Activated CD8-positive, alpha-beta T cell treated with anti-CD3 and anti-CD28 coated beads for 36 hours (primary cell): Measurements from ENCODE around the gene MYL7. TPM values are rescaled to one million over a fixed set of nuclear protein-coding genes. Genes with fewer than 3 reads are reported as not detected.

ENCODE experiments used
- ATAC-seq: fragments of 200-7000 bp; cut with Tn5 transposase; one replicate; pipeline ENCODE4 v1.10.0; 2021; ENCODE audit warnings: mild to moderate bottlenecking, moderate library complexity
- CTCF ChIA-PET: fragments of 350-600 bp; sonication (Branson Sonifier 250); formaldehyde crosslinking; loops from one replicate; lab custom pipeline; 2021; ENCODE audit warnings: antibody characterized with exemption; lab: Charles Lee
- POLR2A ChIA-PET: fragments of 350-600 bp; sonication (Branson Sonifier 250); formaldehyde crosslinking; loops from one replicate; lab custom pipeline; 2021; ENCODE audit warnings: antibody characterized with exemption; lab: Charles Lee
- DNase-seq: peaks from one replicate; pipeline ENCODE4 v3.0.0-alpha.2; 2020
- H3K27ac Mint-ChIP-seq: one replicate; pipeline ENCODE4 v1.8.0; 2021; ENCODE audit warnings: mild to moderate bottlenecking, mixed read lengths
- H3K27me3 Mint-ChIP-seq: one replicate; pipeline ENCODE4 v1.8.0; 2021; ENCODE audit warnings: mixed read lengths
- H3K36me3 Mint-ChIP-seq: one replicate; pipeline ENCODE4 v1.8.0; 2021; ENCODE audit warnings: low read depth, mixed read lengths
- H3K4me1 Mint-ChIP-seq: one replicate; pipeline ENCODE4 v1.8.0; 2021; ENCODE audit warnings: low read depth, mixed read lengths
- H3K4me3 Mint-ChIP-seq: one replicate; pipeline ENCODE4 v1.8.0; 2021; ENCODE audit warnings: mild to moderate bottlenecking, moderate library complexity, mixed read lengths
- H3K9me3 Mint-ChIP-seq: one replicate; pipeline ENCODE4 v1.8.0; 2021; ENCODE audit warnings: mixed read lengths
- intact Hi-C: fragments of 100-400 bp; cut with micrococcal nuclease; formaldehyde crosslinking; loops from one replicate; pipeline ENCODE4 v1.10.0; 2022
- total RNA-seq, 2 experiments: library from RNA; stranded (reverse); gene quantifications; one replicate each; pipeline ENCODE4 v1.2.3, GENCODE V29; 2021
- TF ChIP-seq, protein P1 (sequence below): fragments of 200-600 bp; IDR thresholded peaks from one replicate; pipeline ENCODE4 v1.8.0; 2022; ENCODE audit warnings: antibody characterized with exemption, mild to moderate bottlenecking

The MYL7 gene
- total RNA-seq, 2 experiments from 2014 or later, result not detected

GRCh38 chr7:44107961-44108767 is 33.0 kb downstream of the MYL7 start:
- intact Hi-C loops, result no loop called here
- H3K27ac Mint-ChIP-seq, result no peak overlapping the region
- H3K4me1 Mint-ChIP-seq, result peaks cover 16% of the 10 kb centered on the region
- DNase-seq, result no peak
- H3K27me3 Mint-ChIP-seq, result peaks cover 2% of the 10 kb centered on the region
- no peaks in the 10 kb centered on the region for H3K9me3 Mint-ChIP-seq
- POLR2A ChIA-PET, result interaction anchor here (1.1 to 1.4 kb wide), 2 partner anchors 10 to 14 kb away, joined by 3 to 4 read pairs; no protein-coding TSS in a partner anchor
- ATAC-seq, result no peak
- peaks cover 16% of the 10 kb centered on the region for H3K36me3 Mint-ChIP-seq
- H3K4me3 Mint-ChIP-seq, result no peak overlapping the region
- CTCF ChIA-PET, result no interaction called here
- TF ChIP-seq, protein P1, sequence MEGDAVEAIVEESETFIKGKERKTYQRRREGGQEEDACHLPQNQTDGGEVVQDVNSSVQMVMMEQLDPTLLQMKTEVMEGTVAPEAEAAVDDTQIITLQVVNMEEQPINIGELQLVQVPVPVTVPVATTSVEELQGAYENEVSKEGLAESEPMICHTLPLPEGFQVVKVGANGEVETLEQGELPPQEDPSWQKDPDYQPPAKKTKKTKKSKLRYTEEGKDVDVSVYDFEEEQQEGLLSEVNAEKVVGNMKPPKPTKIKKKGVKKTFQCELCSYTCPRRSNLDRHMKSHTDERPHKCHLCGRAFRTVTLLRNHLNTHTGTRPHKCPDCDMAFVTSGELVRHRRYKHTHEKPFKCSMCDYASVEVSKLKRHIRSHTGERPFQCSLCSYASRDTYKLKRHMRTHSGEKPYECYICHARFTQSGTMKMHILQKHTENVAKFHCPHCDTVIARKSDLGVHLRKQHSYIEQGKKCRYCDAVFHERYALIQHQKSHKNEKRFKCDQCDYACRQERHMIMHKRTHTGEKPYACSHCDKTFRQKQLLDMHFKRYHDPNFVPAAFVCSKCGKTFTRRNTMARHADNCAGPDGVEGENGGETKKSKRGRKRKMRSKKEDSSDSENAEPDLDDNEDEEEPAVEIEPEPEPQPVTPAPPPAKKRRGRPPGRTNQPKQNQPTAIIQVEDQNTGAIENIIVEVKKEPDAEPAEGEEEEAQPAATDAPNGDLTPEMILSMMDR, result no peak

DNA sequence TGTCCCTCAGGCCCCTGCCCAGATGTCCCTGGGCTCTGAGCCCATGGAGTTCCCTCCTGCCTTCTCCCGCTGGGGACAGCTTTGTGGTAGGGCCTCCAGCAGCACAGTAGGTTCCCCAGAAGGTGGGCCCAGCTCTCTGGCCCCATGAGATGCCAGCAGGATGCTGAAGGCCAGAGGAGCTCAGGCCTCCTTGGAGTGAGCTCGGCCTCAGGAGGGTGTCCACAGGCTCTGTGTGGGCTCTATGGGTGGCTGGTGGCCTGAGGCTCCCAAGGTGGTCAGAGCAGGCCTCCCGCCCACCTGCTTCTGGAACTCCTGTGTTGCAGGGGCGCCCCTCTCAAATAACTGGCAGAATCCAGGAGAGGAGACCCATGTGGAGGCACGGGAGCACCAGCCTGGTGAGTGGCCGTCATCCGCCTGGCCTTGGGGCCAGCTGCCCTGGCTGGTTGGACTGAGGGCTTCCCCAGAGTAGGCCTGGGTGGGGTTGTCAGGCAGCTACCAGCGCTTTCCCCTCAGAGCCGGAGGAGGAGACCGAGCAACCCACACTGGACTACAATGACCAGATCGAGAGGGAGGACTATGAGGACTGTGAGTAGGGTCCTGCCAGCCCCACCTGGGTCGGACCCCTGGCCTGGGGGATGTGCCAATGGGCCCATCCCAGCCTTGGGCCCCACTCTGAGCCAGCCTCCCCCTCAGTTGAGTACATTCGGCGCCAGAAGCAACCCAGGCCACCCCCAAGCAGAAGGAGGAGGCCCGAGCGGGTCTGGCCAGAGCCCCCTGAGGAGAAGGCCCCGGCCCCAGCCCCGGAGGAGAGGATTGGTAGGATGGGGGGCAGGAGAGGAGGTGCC is 33.8 kb downstream of the MYL7 start:
- intact Hi-C loops, result no loop called here
- Mint-ChIP-seq H3K36me3 (peaks cover 12% of the 10 kb centered on the region), H3K4me3 (no peak overlapping the region), H3K9me3 (no peaks in the 10 kb centered on the region), H3K27ac (no peak overlapping the region), H3K4me1 (peaks cover 16% of the 10 kb centered on the region), H3K27me3 (peaks cover 2% of the 10 kb centered on the region)
- ChIA-PET POLR2A (interaction anchor here (1.4 to 3.5 kb wide), 4 partner anchors 7 to 27 kb away, joined by 3 to 17 read pairs (median 8); no protein-coding TSS in a partner anchor), CTCF (no interaction called here)
- no peak for ATAC-seq
- TF ChIP-seq, protein P1, result no peak
- no peak for DNase-seq

DNA sequence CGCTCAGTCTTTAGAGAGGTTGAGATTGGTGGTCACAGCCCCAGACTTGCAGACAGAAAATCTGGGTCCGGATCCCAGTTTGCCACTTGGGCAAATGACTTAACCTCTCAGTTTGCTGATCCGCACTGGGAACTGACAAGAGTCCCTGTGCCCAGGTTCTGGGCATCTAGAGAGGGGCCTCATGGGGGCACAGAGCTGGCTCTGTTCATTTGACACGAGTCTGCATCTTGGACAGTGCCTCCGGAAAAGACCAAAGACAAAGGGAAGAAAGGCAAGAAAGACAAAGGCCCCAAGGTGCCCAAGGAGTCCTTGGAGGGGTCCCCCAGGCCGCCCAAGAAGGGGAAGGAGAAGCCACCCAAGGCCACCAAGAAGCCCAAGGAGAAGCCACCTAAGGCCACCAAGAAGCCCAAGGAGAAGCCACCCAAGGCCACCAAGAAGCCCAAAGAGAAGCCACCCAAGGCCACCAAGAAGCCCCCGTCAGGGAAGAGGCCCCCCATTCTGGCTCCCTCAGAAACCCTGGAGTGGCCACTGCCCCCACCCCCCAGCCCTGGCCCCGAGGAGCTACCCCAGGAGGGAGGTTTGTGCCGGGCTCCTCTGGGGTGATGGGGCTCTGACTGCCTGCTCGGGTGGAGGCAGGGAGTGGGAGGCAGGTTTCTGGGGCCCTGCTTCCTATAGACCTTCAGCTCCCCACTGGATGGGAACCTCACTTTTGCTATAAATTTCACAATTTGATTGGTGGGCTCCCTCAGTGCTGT is 34.6 kb downstream of the MYL7 start:
- Mint-ChIP-seq H3K36me3 (peaks cover 4% of the 10 kb centered on the region), H3K27ac (no peak overlapping the region), H3K27me3 (peaks cover 2% of the 10 kb centered on the region), H3K9me3 (no peaks in the 10 kb centered on the region), H3K4me1 (peaks cover 16% of the 10 kb centered on the region), H3K4me3 (no peak overlapping the region)
- intact Hi-C loops, result no loop called here
- DNase-seq, result no peak
- TF ChIP-seq, protein P1, result no peak
- ChIA-PET POLR2A (interaction anchor here (1.0 to 3.5 kb wide), 6 partner anchors 8 to 30 kb away, joined by 3 to 17 read pairs (median 6); no protein-coding TSS in a partner anchor), CTCF (interaction anchor here (1.7 kb wide), 1 partner anchor 16 kb away, joined by 5 read pairs; the partner anchor contains the start of gene POLD2)
- no peak for ATAC-seq

GRCh38 chr7:44105832-44106231 is 35.3 kb downstream of the MYL7 start:
- H3K4me1 Mint-ChIP-seq, result peaks cover 16% of the 10 kb centered on the region
- ChIA-PET POLR2A (interaction anchor here (0.9 to 3.5 kb wide), 11 partner anchors 8 to 62 kb away, joined by 3 to 17 read pairs (median 3); partner anchors contain the start of gene DBNL), CTCF (interaction anchor here (1.7 kb wide), 1 partner anchor 17 kb away, joined by 5 read pairs; the partner anchor contains the start of gene POLD2)
- no peaks in the 10 kb centered on the region for H3K9me3 Mint-ChIP-seq
- peak overlapping the region; percentile 81 for H3K4me3 Mint-ChIP-seq
- no peak for ATAC-seq
- H3K27me3 Mint-ChIP-seq, result peaks cover 2% of the 10 kb centered on the region
- TF ChIP-seq, protein P1, result no peak
- peaks cover 4% of the 10 kb centered on the region for H3K36me3 Mint-ChIP-seq
- intact Hi-C loops, result no loop called here
- no peak for DNase-seq
- no peak overlapping the region for H3K27ac Mint-ChIP-seq
